ENCODE data around the gene FMN1. TPM values are rescaled to one million over a fixed set of nuclear protein-coding genes. Genes with fewer than 3 reads are reported as not detected.
A peak's percentile ranks its signal among the peaks of the same experiment; 100 is the strongest.

FMN1 gene
- total RNA-seq, 4 donors from 2014 or later, result 4.3 to 10.1 (median 8.8) TPM

GRCh38 chr15:32818758-32819447 is 375.6 kb downstream of the FMN1 start:
- 53 to 64% methylated on average over 11 of the region's 11 CpGs for WGBS, 2 donors
- no peak overlapping the region for H3K27ac ChIP-seq
- H3K27me3 ChIP-seq, result no peaks in the 10 kb centered on the region
- H3K36me3 ChIP-seq, result no peaks in the 10 kb centered on the region
- TF ChIP-seq POLR2A (IDR thresholded peaks at IDR 0.05) (no peak), CTCF (IDR thresholded peaks at IDR 0.05) (no peak)
- no peaks in the 10 kb centered on the region for H3K9me3 ChIP-seq
- no peaks in the 10 kb centered on the region for H3K4me1 ChIP-seq
- intact Hi-C loops (cut with DNase I), result no loop called here
- peak overlapping the region in 1 of 4 donors; percentile 22 for H3K4me3 ChIP-seq
- DNase-seq, result no peak

- DNase-seq, result no peak
- TF ChIP-seq CTCF (IDR thresholded peaks at IDR 0.05) (no peak), POLR2A (IDR thresholded peaks at IDR 0.05) (no peak)
- no peaks in the 10 kb centered on the region for H3K9me3 ChIP-seq
- no peak overlapping the region for H3K4me3 ChIP-seq
- no peak overlapping the region for H3K27ac ChIP-seq
- H3K36me3 ChIP-seq, result no peaks in the 10 kb centered on the region
- no peaks in the 10 kb centered on the region for H3K27me3 ChIP-seq
- no peaks in the 10 kb centered on the region for H3K4me1 ChIP-seq
- intact Hi-C loops (cut with DNase I), result no loop called here
Measured at GRCh38 chr15:32817577-32817976, 376.9 kb downstream of the FMN1 start.

- intact Hi-C loops (cut with DNase I), result no loop called here
- WGBS, 2 donors, result 63 to 69% methylated on average over 1 of the region's 1 CpG
- Histone ChIP-seq H3K27ac (no peak overlapping the region), H3K36me3 (no peaks in the 10 kb centered on the region), H3K4me3 (no peak overlapping the region), H3K4me1 (no peaks in the 10 kb centered on the region), H3K9me3 (peaks cover 0 to 9% (median 0%) of the 10 kb centered on the region in 3 donors), H3K27me3 (no peaks in the 10 kb centered on the region)
- no peak for DNase-seq
- no peak for TF ChIP-seq POLR2A (IDR thresholded peaks at IDR 0.05)
- TF ChIP-seq CTCF (IDR thresholded peaks at IDR 0.05), result no peak
Measured at GRCh38 chr15:32807331-32807730, 387.2 kb downstream of the FMN1 start.

- Histone ChIP-seq H3K36me3 (no peaks in the 10 kb centered on the region), H3K9me3 (peaks cover 0 to 9% (median 0%) of the 10 kb centered on the region in 3 donors), H3K4me1 (no peaks in the 10 kb centered on the region), H3K27me3 (no peaks in the 10 kb centered on the region), H3K4me3 (no peak overlapping the region), H3K27ac (no peak overlapping the region)
- no peak for DNase-seq
- 76 to 96% methylated on average over 2 to 3 of the region's 3 CpGs for WGBS, 2 donors
- TF ChIP-seq CTCF (IDR thresholded peaks at IDR 0.05), result no peak
- no peak for TF ChIP-seq POLR2A (IDR thresholded peaks at IDR 0.05)
- intact Hi-C loops (cut with DNase I), result no loop called here
Measured at GRCh38 chr15:32803631-32804030, 390.9 kb downstream of the FMN1 start.

GRCh38 chr15:32802286-32802936 is 392.1 kb downstream of the FMN1 start:
- no peak for DNase-seq
- 46 to 60% methylated on average over 10 of the region's 10 CpGs for WGBS, 2 donors
- peaks cover 0 to 9% (median 0%) of the 10 kb centered on the region in 3 donors for H3K9me3 ChIP-seq
- H3K27ac ChIP-seq, result no peak overlapping the region
- H3K27me3 ChIP-seq, result no peaks in the 10 kb centered on the region
- intact Hi-C loops (cut with DNase I), result no loop called here
- no peaks in the 10 kb centered on the region for H3K36me3 ChIP-seq
- H3K4me1 ChIP-seq, result no peaks in the 10 kb centered on the region
- TF ChIP-seq POLR2A (IDR thresholded peaks at IDR 0.05) (no peak), CTCF (IDR thresholded peaks at IDR 0.05) (no peak)
- H3K4me3 ChIP-seq, result no peak overlapping the region

All from esophagus squamous epithelium (tissue), 5 donors.